GM19397 (cell line): ENCODE results near the gene GLUD1.
"Not testable (repeated sequence)": the region's sequence is repeated elsewhere in the genome, so short reads cannot be mapped to it uniquely, and the experiment has no call there.

ENCODE experiments used
- ATAC-seq: cut with Tn5 transposase; IDR thresholded peaks from one replicate; pipeline ENCODE4 v1.9.1; 2021; ENCODE audit warnings: mild to moderate bottlenecking, moderate library complexity; ENCODE audit not compliant: unreplicated experiment

GLUD1 gene

DNA sequence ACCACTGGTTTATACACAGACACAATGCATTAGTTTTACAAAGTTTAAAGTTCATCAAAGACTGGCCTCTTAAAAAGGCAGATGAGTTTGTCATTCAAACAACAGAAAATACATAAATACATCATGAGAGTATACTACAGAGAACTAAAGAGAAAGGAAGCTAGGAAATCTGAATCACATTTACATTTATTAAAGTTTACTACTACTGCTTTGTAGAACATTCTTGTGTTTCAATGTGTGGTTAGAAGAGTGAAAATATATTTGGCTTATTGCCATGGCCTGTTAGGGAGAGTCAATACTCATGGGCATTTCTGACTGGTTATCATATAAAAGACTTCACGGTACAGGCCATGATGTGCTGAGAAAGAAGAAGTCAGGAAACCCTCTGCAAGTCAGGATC, 87.5 kb downstream of the GLUD1 start:
- ATAC-seq = not testable (repeated sequence)

DNA sequence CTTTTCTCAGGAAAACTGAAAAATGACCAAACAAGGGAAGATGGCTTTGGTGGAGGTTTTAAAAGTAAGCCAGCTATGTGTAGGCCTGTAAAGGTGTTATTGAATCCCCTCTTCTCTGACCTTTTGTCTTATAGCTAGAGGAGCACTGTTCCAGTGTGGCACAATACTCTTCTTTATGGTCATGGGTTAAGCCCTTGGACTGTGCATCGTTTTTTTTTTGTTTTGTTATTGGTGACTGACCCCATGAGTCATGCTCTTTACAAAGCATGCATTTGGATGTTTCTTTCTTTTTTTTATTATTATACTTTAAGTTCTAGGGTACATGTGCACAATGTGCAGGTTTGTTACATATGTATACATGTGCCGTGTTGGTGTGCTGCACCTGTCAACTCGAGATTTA, 94.2 kb downstream of the GLUD1 start:
- ATAC-seq = no peak
